HG03571 (cell line): ENCODE measurements around the gene GPR17.

Experiments
- ATAC-seq: cut with Tn5 transposase; IDR thresholded peaks from one replicate; pipeline ENCODE4 v1.9.1; 2021; ENCODE audit not compliant: unreplicated experiment

The GPR17 gene

GRCh38 chr2:127652786-127653357, 6.9 kb downstream of the GPR17 start:
- ATAC-seq = no peak

GRCh38 chr2:127653421-127654083, 7.6 kb downstream of the GPR17 start:
- no peak for ATAC-seq

GRCh38 chr2:127654084-127654837, 8.3 kb downstream of the GPR17 start:
- ATAC-seq = no peak

GRCh38 chr2:127654838-127655175, 8.9 kb downstream of the GPR17 start:
- ATAC-seq = no peak

GRCh38 chr2:127655209-127656073, 9.5 kb downstream of the GPR17 start:
- no peak for ATAC-seq

- no peak for ATAC-seq
Observed at GRCh38 chr2:127656569-127657231, 10.7 kb downstream of the GPR17 start.

GRCh38 chr2:127657232-127657595, 11.3 kb downstream of the GPR17 start:
- no peak for ATAC-seq

GRCh38 chr2:127658146-127658545, 12.2 kb downstream of the GPR17 start:
- no peak for ATAC-seq

- ATAC-seq = no peak
Observed at GRCh38 chr2:127658641-127659407, 12.9 kb downstream of the GPR17 start.

- ATAC-seq = no peak
Observed at GRCh38 chr2:127659408-127660290, 13.7 kb downstream of the GPR17 start.

GRCh38 chr2:127660291-127660578, 14.3 kb downstream of the GPR17 start:
- ATAC-seq = no peak

- no peak for ATAC-seq
Observed at GRCh38 chr2:127661072-127661649, 15.2 kb downstream of the GPR17 start.

GRCh38 chr2:127661949-127662510, 16.1 kb downstream of the GPR17 start:
- no peak for ATAC-seq

GRCh38 chr2:127662937-127663565, 17.1 kb downstream of the GPR17 start:
- no peak for ATAC-seq

- no peak for ATAC-seq
Observed at GRCh38 chr2:127663566-127664064, 17.7 kb downstream of the GPR17 start.

GRCh38 chr2:127664065-127664894, 18.3 kb downstream of the GPR17 start:
- no peak for ATAC-seq

GRCh38 chr2:127664895-127665225, 18.9 kb downstream of the GPR17 start:
- ATAC-seq = no peak
